HCT116 (cell line): ENCODE measurements around the gene BRICD5. TPM values are rescaled to one million over a fixed set of nuclear protein-coding genes. Genes with fewer than 3 reads are reported as not detected.

Experiments
- ATAC-seq: fragments of 200-7000 bp; cut with Tn5 transposase; 2 replicates; pipeline ENCODE4 v1.9.1; 2020; ENCODE audit warnings: mild to moderate bottlenecking, moderate library complexity
- BruUV-seq: library from RNA; stranded (reverse); fragments of 400-500 nt; replicated peaks from 2 replicates; lab custom pipeline; 2021; lab: Mats Ljungman, UMichigan
- CTCF ChIA-PET: fragments of 300-600 bp; sonication (Branson Sonifier 250); formaldehyde crosslinking; loops from one replicate; lab custom pipeline; 2021; ENCODE audit warnings: antibody characterized with exemption; lab: Charles Lee
- POLR2A ChIA-PET: fragments of 300-600, 350-600 bp; sonication (Branson Sonifier 250); formaldehyde crosslinking; loops from one replicate; lab custom pipeline; 2021; ENCODE audit warnings: antibody characterized with exemption; lab: Charles Lee
- RAD21 ChIA-PET, 2 experiments: fragments of 300-600 bp; sonication (Branson Sonifier 250); formaldehyde crosslinking; loops; one replicate each; lab custom pipeline; 2023; ENCODE audit warnings: low total read pairs in 2 of 2; ENCODE audit not compliant: uncharacterized antibody in 2 of 2, unreplicated experiment in 2 of 2, low non-redundant PET in 1 of 2; lab: Charles Lee
- DNase-seq: peaks from one replicate; pipeline ENCODE4 v3.0.0-alpha.2; 2010; ENCODE audit warnings: low read depth, low spot score
- H2AFZ ChIP-seq: fragments of 200-600 bp; shearing (Covaris generic), sonication (generic); 2 replicates; pipeline ENCODE4 v1.6.1; 2017; ENCODE audit warnings: low read depth, mixed run types, mixed read lengths, antibody characterized with exemption, low read length; ENCODE audit not compliant: poor library complexity, severe bottlenecking
- H3K27ac ChIP-seq: 2 replicates; pipeline ENCODE4 v1.5.1; 2012; ENCODE audit warnings: low read depth, low read length
- H3K27me3 ChIP-seq: fragments of 200-600 bp; sonication (generic); 2 replicates; pipeline ENCODE4 v1.6.1; 2016; ENCODE audit warnings: mixed run types, low read length, mixed read lengths; ENCODE audit not compliant: insufficient read depth
- H3K36me3 ChIP-seq, 2 experiments: fragments of 200-500 bp in 1 of 2; fragments of 200-600 bp in 1 of 2; sonication (Bioruptor generic) in 1 of 2; sonication (generic) in 1 of 2; 2 replicates each; pipeline versions ENCODE4 v1.5.1 to v1.6.1; 2014 to 2016; ENCODE audit warnings: low read length in 2 of 2, inconsistent platforms in 1 of 2, mixed read lengths in 1 of 2, mixed run types in 1 of 2; ENCODE audit not compliant: insufficient read depth in 2 of 2, control insufficient read depth in 1 of 2
- H3K4me1 ChIP-seq, 2 experiments: fragments of 200-600 bp in 1 of 2; sonication (generic) in 1 of 2; 2 replicates each; pipeline versions ENCODE4 v1.5.1 to v1.6.1; 2012 to 2017; ENCODE audit warnings: low read length in 2 of 2, inconsistent platforms in 1 of 2, mild to moderate bottlenecking in 1 of 2, mixed read lengths in 1 of 2, mixed run types in 1 of 2, moderate library complexity in 1 of 2; ENCODE audit not compliant: insufficient read depth in 2 of 2, control insufficient read depth in 1 of 2
- H3K4me2 ChIP-seq: fragments of 200-600 bp; sonication (generic); 2 replicates; pipeline ENCODE4 v1.6.1; 2017; ENCODE audit warnings: mixed run types, low read length, mixed read lengths
- H3K4me3 ChIP-seq, 2 experiments: fragments of 200-600 bp in 1 of 2; sonication (generic) in 1 of 2; replicated peaks in 1 of 2; 2 replicates each; pipeline ENCODE4 v1.5.1; 2011 to 2016; ENCODE audit warnings: low read length in 2 of 2, control low read depth in 1 of 2, low read depth in 1 of 2, mild to moderate bottlenecking in 1 of 2, mixed read lengths in 1 of 2, mixed run types in 1 of 2
- H3K79me2 ChIP-seq: fragments of 200-600 bp; sonication (generic); 2 replicates; pipeline ENCODE4 v1.6.1; 2017; ENCODE audit warnings: mild to moderate bottlenecking, mixed run types, low read length, moderate library complexity, mixed read lengths; ENCODE audit not compliant: insufficient read depth
- H3K9ac ChIP-seq: fragments of 200-600 bp; sonication (generic); 2 replicates; pipeline ENCODE4 v1.6.1; 2016; ENCODE audit warnings: low read length, mixed read lengths
- H3K9me2 ChIP-seq: fragments of 200-600 bp; sonication (generic), shearing (Covaris generic); 2 replicates; pipeline ENCODE4 v1.6.1; 2017; ENCODE audit warnings: mixed run types, mild to moderate bottlenecking, moderate library complexity; ENCODE audit not compliant: insufficient read depth
- H3K9me3 ChIP-seq, 2 experiments: fragments of 200-500 bp in 1 of 2; fragments of 200-600 bp in 1 of 2; sonication (Bioruptor generic) in 1 of 2; sonication (generic) in 1 of 2; 2 replicates each; pipeline ENCODE4 v1.6.1; 2014 to 2017; ENCODE audit warnings: low read length in 2 of 2, mixed read lengths in 2 of 2, inconsistent platforms in 1 of 2, low read depth in 1 of 2, mild to moderate bottlenecking in 1 of 2, mixed run types in 1 of 2, moderate library complexity in 1 of 2; ENCODE audit not compliant: control insufficient read depth in 1 of 2, insufficient read depth in 1 of 2
- H4K20me1 ChIP-seq: fragments of 200-600 bp; sonication (generic), shearing (Covaris generic); 2 replicates; pipeline ENCODE4 v1.6.1; 2017; ENCODE audit warnings: mixed run types, mild to moderate bottlenecking, moderate library complexity; ENCODE audit not compliant: insufficient read depth
- CEBPB ChIP-seq: IDR thresholded peaks from 2 replicates; pipeline ENCODE4 v1.6.1; 2012; ENCODE audit warnings: low read depth
- CTCF ChIP-seq, 3 experiments: fragments of 200-600 bp in 1 of 3; sonication (generic) in 1 of 3; IDR thresholded peaks in 2 of 3; conservative IDR thresholded peaks in 1 of 3; 2 replicates each; pipeline ENCODE4 v1.5.1; 2012 to 2017; ENCODE audit warnings: low read depth in 2 of 3, low read length in 2 of 3, antibody characterized with exemption in 1 of 3, borderline replicate concordance in 1 of 3, control low read depth in 1 of 3, mild to moderate bottlenecking in 1 of 3, mixed read lengths in 1 of 3, mixed run types in 1 of 3, moderate library complexity in 1 of 3; ENCODE audit not compliant: insufficient read depth in 1 of 3
- EGR1 ChIP-seq: IDR thresholded peaks from 2 replicates; pipeline ENCODE4 v1.6.1; 2012; ENCODE audit warnings: low read depth
- FOSL1 ChIP-seq: IDR thresholded peaks from 2 replicates; pipeline ENCODE4 v1.6.1; 2012; ENCODE audit warnings: low read depth
- JUND ChIP-seq: IDR thresholded peaks from 2 replicates; pipeline ENCODE4 v1.6.1; 2012
- MAX ChIP-seq: IDR thresholded peaks from 2 replicates; pipeline ENCODE4 v1.6.1; 2012
- POLR2AphosphoS5 ChIP-seq: IDR thresholded peaks from 2 replicates; pipeline ENCODE4 v1.6.1; 2011; ENCODE audit warnings: mild to moderate bottlenecking, low read depth, low read length, moderate library complexity
- SIN3A ChIP-seq: IDR thresholded peaks from 2 replicates; pipeline ENCODE4 v1.6.1; 2012; ENCODE audit warnings: low read depth
- SP1 ChIP-seq: IDR thresholded peaks from 2 replicates; pipeline ENCODE4 v1.6.1; 2012; ENCODE audit warnings: low read depth
- ZBTB33 ChIP-seq: IDR thresholded peaks from 2 replicates; pipeline ENCODE4 v1.6.1; 2011; ENCODE audit warnings: mild to moderate bottlenecking, low read length, moderate library complexity; ENCODE audit not compliant: insufficient replicate concordance; ENCODE audit errors: extremely low read depth
- ZFX ChIP-seq: fragments of 450-650 bp; IDR thresholded peaks from 2 replicates; pipeline ENCODE4 v1.6.1; 2017
- ZNF274 ChIP-seq: fragments of 200-500 bp; sonication (Bioruptor generic); IDR thresholded peaks from 2 replicates; pipeline ENCODE4 v1.6.1; 2014; ENCODE audit warnings: mild to moderate bottlenecking, low read depth, low read length, inconsistent platforms
- intact Hi-C: fragments of 100-400 bp; cut with micrococcal nuclease; formaldehyde crosslinking; loops from 2 replicates; pipeline ENCODE4 v1.10.0; 2022
- total RNA-seq: library from RNA; stranded (reverse); gene quantifications from one replicate; pipeline ENCODE4 v1.2.1, GENCODE V29; 2021; ENCODE audit not compliant: unreplicated experiment
- TF ChIP-seq, protein P1 (sequence below): IDR thresholded peaks from 2 replicates; pipeline ENCODE4 v1.6.1; 2012

Gene BRICD5
- total RNA-seq, 1 experiment from 2014 or later: 9.8 TPM

- Histone ChIP-seq H3K4me2 (no peak overlapping the region), H3K36me3 (peaks cover 4 to 28% of the 10 kb centered on the region in 2 experiments; a peak in 3 of 4 replicates), H4K20me1 (peaks cover 8% of the 10 kb centered on the region; the same call in 1 of the 2 replicates), H3K9me3 (no peaks in the 10 kb centered on the region), H3K9ac (no peak overlapping the region), H3K27ac (no peak overlapping the region), H3K4me1 (peaks cover 14 to 36% of the 10 kb centered on the region in 2 experiments), H3K9me2 (no peaks in the 10 kb centered on the region), H2AFZ (no peak overlapping the region), H3K27me3 (no peaks in the 10 kb centered on the region), H3K4me3 (no peak overlapping the region)
- ATAC-seq (no peak), DNase-seq (no peak)
- POLR2A ChIA-PET: no interaction called here
- CTCF ChIA-PET: no interaction called here
- RAD21 ChIA-PET: no interaction called here
- intact Hi-C loops: no loop called here
- BruUV-seq: no TSS peak
- TF ChIP-seq, protein P1, sequence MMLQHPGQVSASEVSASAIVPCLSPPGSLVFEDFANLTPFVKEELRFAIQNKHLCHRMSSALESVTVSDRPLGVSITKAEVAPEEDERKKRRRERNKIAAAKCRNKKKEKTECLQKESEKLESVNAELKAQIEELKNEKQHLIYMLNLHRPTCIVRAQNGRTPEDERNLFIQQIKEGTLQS: no peak
- TF ChIP-seq SIN3A (no peak), JUND (no peak), ZFX (no peak)
- TF ChIP-seq, all 23 proteins: peak for 0
- peaks cover 37% of the 10 kb centered on the region for H3K79me2 ChIP-seq
Observed at GRCh38 chr16:2207872-2208271, 2.8 kb downstream of the BRICD5 start.

GRCh38 chr16:2206780-2207433, 3.8 kb downstream of the BRICD5 start:
- POLR2A ChIA-PET: interaction anchor here (0.9 kb wide), 1 partner anchor 9 kb away, joined by 3 read pairs; no protein-coding TSS in a partner anchor
- no peaks in the 10 kb centered on the region for H3K9me2 ChIP-seq
- BruUV-seq: no TSS peak
- RAD21 ChIA-PET: no interaction called here
- H3K4me1 ChIP-seq: peaks cover 5 to 27% of the 10 kb centered on the region in 2 experiments
- no peaks in the 10 kb centered on the region for H3K27me3 ChIP-seq
- DNase-seq (no peak), ATAC-seq (no peak)
- peak overlapping the region; percentile 99 for H3K4me2 ChIP-seq
- peaks cover 28% of the 10 kb centered on the region for H3K79me2 ChIP-seq
- no peaks in the 10 kb centered on the region for H4K20me1 ChIP-seq
- CTCF ChIA-PET: no interaction called here
- H2AFZ ChIP-seq: no peak overlapping the region
- H3K9me3 ChIP-seq: no peaks in the 10 kb centered on the region
- H3K27ac ChIP-seq: peak overlapping the region; percentile 94
- peak overlapping the region; percentile 81 for H3K9ac ChIP-seq
- H3K4me3 ChIP-seq: 0 out of 4 replicates have a peak overlapping the region, but pooled peaks of 1 of the 2 experiments have one; percentile 1
- H3K36me3 ChIP-seq: peaks cover 4 to 19% of the 10 kb centered on the region in 2 experiments; a peak in 3 of 4 replicates
- intact Hi-C loops: no loop called here
- TF ChIP-seq POLR2AphosphoS5: no peak
- no peak for TF ChIP-seq ZNF274
- TF ChIP-seq FOSL1: no peak
- TF ChIP-seq CTCF (IDR thresholded peaks at IDR 0.05 in 2 of 3, conservative IDR thresholded peaks at IDR 0.05 in 1 of 3; ENCODE audit: borderline replicate concordance in 1 of 3, insufficient read depth in 1 of 3, low read depth in 2 of 3, low read length in 2 of 3): no peak
- no peak for TF ChIP-seq CEBPB
- no peak for TF ChIP-seq EGR1
- TF ChIP-seq ZFX: no peak
- no peak for TF ChIP-seq SP1
- no peak for TF ChIP-seq ZBTB33
- no peak for TF ChIP-seq MAX
